ENCODE results near the gene CNKSR3. TPM values are rescaled to one million over a fixed set of nuclear protein-coding genes. Genes with fewer than 3 reads are reported as not detected.

Gene CNKSR3
- polyA plus RNA-seq, 3 donors = not detected

DNA sequence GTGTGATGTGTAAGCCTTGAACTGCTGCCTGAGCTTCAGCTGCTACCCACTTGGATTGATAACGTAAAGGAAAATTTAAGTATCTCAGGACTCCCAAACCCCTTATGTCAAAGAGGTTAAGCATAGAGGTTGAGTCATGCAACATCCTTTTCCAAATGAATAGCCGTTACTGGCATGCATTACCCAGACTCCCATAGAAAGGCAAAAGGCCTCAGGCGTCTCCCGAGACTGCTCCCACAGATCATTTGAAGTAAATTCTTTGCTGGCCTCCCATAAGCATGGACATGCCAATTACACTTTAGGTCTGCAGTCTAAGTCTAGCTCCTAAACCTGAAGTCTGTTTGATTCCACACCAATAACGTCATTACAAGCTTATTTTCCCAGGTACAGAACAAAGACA, 168.6 kb downstream of the CNKSR3 start:
- Histone ChIP-seq H3K9me3 (replicated peaks in 1 of 2; ENCODE audit: control insufficient read depth in 1 of 2, insufficient read depth in 1 of 2, low read length in 2 of 2) (peaks cover 6% of the 10 kb centered on the region in 2 donors), H3K36me3 (replicated peaks in 1 of 2; ENCODE audit: control insufficient read depth in 1 of 2, insufficient read depth in 2 of 2, low read length in 2 of 2) (peaks cover 10 to 11% of the 10 kb centered on the region in 2 donors), H3K9ac (ENCODE audit: insufficient read depth, low read length, poor library complexity, severe bottlenecking) (no peak overlapping the region), H4K20me1 (ENCODE audit: insufficient read depth, low read length) (peaks cover 27% of the 10 kb centered on the region), H2AFZ (ENCODE audit: insufficient read depth, low read depth, low read length, poor library complexity, severe bottlenecking) (no peak overlapping the region), H3K4me3 (replicated peaks in 1 of 3; ENCODE audit: low read depth in 2 of 3, low read length in 3 of 3) (peak overlapping the region in 1 of 3 experiments; percentile 50), H3K79me2 (ENCODE audit: insufficient read depth, low read length) (peaks cover 99% of the 10 kb centered on the region), H3K27ac (ENCODE audit: low read depth in 1 of 2, low read length in 2 of 2) (peak overlapping the region in 1 of 2 donors; percentile 61), H3K27me3 (ENCODE audit: control insufficient read depth in 2 of 2, insufficient read depth in 2 of 2, low read length in 2 of 2) (no peaks in the 10 kb centered on the region), H3K4me1 (ENCODE audit: control insufficient read depth in 1 of 2, insufficient read depth in 2 of 2, low read length in 2 of 2) (peaks cover 60 to 66% of the 10 kb centered on the region in 2 donors), H3K4me2 (replicated peaks; ENCODE audit: extremely low read depth, low read length, poor library complexity, severe bottlenecking) (peak overlapping the region; percentile 69)
- H3K27me3 Mint-ChIP-seq (ENCODE audit: low read depth in 3 of 3) = peaks cover 0 to 1% (median 0%) of the 10 kb centered on the region in 3 donors
- 67% methylated on average over 4 of the region's 5 CpGs for WGBS (ENCODE audit: insufficient coverage)
- intact Hi-C loops (cut with micrococcal nuclease) = no loop called here
- peak overlapping the region in 5 of 7 donors; percentile 17 to 93 (median 53) for H3K27ac Mint-ChIP-seq
- H3K4me1 Mint-ChIP-seq = peaks cover 69% of the 10 kb centered on the region
- H3K36me3 Mint-ChIP-seq = peaks cover 12 to 26% of the 10 kb centered on the region in 2 donors
- peaks cover 6 to 11% (median 6%) of the 10 kb centered on the region in 7 donors for H3K9me3 Mint-ChIP-seq
- TF ChIP-seq, protein P1, sequence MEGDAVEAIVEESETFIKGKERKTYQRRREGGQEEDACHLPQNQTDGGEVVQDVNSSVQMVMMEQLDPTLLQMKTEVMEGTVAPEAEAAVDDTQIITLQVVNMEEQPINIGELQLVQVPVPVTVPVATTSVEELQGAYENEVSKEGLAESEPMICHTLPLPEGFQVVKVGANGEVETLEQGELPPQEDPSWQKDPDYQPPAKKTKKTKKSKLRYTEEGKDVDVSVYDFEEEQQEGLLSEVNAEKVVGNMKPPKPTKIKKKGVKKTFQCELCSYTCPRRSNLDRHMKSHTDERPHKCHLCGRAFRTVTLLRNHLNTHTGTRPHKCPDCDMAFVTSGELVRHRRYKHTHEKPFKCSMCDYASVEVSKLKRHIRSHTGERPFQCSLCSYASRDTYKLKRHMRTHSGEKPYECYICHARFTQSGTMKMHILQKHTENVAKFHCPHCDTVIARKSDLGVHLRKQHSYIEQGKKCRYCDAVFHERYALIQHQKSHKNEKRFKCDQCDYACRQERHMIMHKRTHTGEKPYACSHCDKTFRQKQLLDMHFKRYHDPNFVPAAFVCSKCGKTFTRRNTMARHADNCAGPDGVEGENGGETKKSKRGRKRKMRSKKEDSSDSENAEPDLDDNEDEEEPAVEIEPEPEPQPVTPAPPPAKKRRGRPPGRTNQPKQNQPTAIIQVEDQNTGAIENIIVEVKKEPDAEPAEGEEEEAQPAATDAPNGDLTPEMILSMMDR (IDR thresholded peaks at IDR 0.05) = no peak
- no peak overlapping the region for H3K4me3 Mint-ChIP-seq
- peak in 1 of 3 donors; percentile 36 for DNase-seq

DNA sequence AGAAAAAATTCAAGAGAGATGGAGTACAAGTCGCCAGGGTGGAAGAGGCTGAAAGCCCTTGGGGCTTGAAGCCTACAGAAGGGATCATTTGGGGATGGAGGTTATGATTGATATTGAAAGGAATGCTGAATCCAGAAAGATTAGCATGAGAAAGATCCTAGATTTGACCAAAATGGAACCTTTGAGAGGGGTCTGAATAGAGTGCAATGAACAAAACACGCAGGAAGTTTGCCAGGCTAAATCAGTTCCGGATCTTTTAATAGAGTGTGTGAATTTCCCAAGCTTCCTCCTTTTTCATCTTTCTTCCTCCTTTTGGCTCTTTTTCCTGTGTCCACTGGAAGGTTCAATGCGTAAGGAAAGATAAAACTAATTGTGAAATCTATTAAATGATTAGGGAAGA, 169.1 kb downstream of the CNKSR3 start:
- H3K36me3 ChIP-seq (replicated peaks in 1 of 2; ENCODE audit: control insufficient read depth in 1 of 2, insufficient read depth in 2 of 2, low read length in 2 of 2) = peaks cover 6% of the 10 kb centered on the region in 2 donors
- H2AFZ ChIP-seq (ENCODE audit: insufficient read depth, low read depth, low read length, poor library complexity, severe bottlenecking) = peak overlapping the region; percentile 14
- Mint-ChIP-seq H3K4me1 (peaks cover 75% of the 10 kb centered on the region), H3K36me3 (peaks cover 7 to 22% of the 10 kb centered on the region in 2 donors), H3K9me3 (peaks cover under 1 to 5% (median 1%) of the 10 kb centered on the region in 7 donors), H3K27ac (peak overlapping the region; percentile 53 to 93 (median 63)), H3K27me3 (ENCODE audit: low read depth in 3 of 3) (peaks cover 0 to 1% (median 0%) of the 10 kb centered on the region in 3 donors), H3K4me3 (peak overlapping the region in 1 of 2 donors; percentile 61)
- peaks cover under 1% of the 10 kb centered on the region in 2 donors for H3K9me3 ChIP-seq (replicated peaks in 1 of 2; ENCODE audit: control insufficient read depth in 1 of 2, insufficient read depth in 1 of 2, low read length in 2 of 2)
- no peak overlapping the region for H3K9ac ChIP-seq (ENCODE audit: insufficient read depth, low read length, poor library complexity, severe bottlenecking)
- H3K4me3 ChIP-seq (replicated peaks in 1 of 3; ENCODE audit: low read depth in 2 of 3, low read length in 3 of 3) = peak overlapping the region in 1 of 3 experiments; percentile 50
- peaks cover 99% of the 10 kb centered on the region for H3K79me2 ChIP-seq (ENCODE audit: insufficient read depth, low read length)
- intact Hi-C loops (cut with micrococcal nuclease) = no loop called here
- WGBS (ENCODE audit: insufficient coverage) = 100% methylated on average over 1 of the region's 4 CpGs
- peak overlapping the region; percentile 22 to 61 for H3K27ac ChIP-seq (ENCODE audit: low read depth in 1 of 2, low read length in 2 of 2)
- peak overlapping the region; percentile 69 for H3K4me2 ChIP-seq (replicated peaks; ENCODE audit: extremely low read depth, low read length, poor library complexity, severe bottlenecking)
- TF ChIP-seq, protein P1 (IDR thresholded peaks at IDR 0.05) = no peak
- peaks cover 27% of the 10 kb centered on the region for H4K20me1 ChIP-seq (ENCODE audit: insufficient read depth, low read length)
- no peaks in the 10 kb centered on the region for H3K27me3 ChIP-seq (ENCODE audit: control insufficient read depth in 2 of 2, insufficient read depth in 2 of 2, low read length in 2 of 2)
- peaks cover 65 to 71% of the 10 kb centered on the region in 2 donors for H3K4me1 ChIP-seq (ENCODE audit: control insufficient read depth in 1 of 2, insufficient read depth in 2 of 2, low read length in 2 of 2)
- peak in 2 of 3 donors; percentile 72 to 78 for DNase-seq

Small RNA genes within 50 kb of the gene (small RNA-seq; reads per million reads assigned to genes)
- not detected for gene AL357075.2 (ENCODE audit: insufficient read length, low read depth)

Other genes with a start within 250 kb of the CNKSR3 start
- 10 to 100 TPM; 14.7 to 29.7 (median 16.5) TPM for gene IPCEF1, start 153.9 kb downstream of the CNKSR3 start, polyA plus RNA-seq
- gene SCAF8, start 222.7 kb upstream of the CNKSR3 start, polyA plus RNA-seq = 10 to 100 TPM in 1 of 3 donors, 1 to 10 TPM in 2; 2.8 to 18.5 (median 4.2) TPM

Data from CD14-positive monocyte (primary cell).